HG03103 (cell line): ENCODE results near the gene FOXR2.

Experiments used
- ATAC-seq: cut with Tn5 transposase; IDR thresholded peaks from one replicate; pipeline ENCODE4 v1.9.1; 2021; ENCODE audit warnings: low read depth; ENCODE audit not compliant: unreplicated experiment

FOXR2 gene, protein sequence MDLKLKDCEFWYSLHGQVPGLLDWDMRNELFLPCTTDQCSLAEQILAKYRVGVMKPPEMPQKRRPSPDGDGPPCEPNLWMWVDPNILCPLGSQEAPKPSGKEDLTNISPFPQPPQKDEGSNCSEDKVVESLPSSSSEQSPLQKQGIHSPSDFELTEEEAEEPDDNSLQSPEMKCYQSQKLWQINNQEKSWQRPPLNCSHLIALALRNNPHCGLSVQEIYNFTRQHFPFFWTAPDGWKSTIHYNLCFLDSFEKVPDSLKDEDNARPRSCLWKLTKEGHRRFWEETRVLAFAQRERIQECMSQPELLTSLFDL

DNA sequence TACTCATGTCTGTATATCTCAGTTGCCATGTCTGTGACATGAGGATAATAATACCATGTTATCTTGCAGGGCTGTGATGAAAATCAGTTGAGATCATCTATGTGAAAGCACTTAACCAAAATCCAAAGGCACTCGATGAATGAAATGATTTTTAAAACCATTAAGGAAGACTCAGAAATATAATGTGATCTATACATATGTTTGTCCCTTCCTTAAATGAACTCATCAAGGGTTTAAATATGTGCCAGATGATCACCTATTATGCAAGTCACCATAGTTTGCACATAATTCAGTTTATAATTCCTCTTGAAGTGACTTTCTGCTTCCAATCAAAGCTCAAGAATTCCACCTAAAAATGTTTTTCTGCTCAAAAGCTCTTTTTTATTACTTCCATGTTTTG, at the start of gene FOXR2:
Gene FOXR2 (plus strand): TSS at position 301 of the 400 bp plus-strand sequence. CDS start 312 bp downstream, outside the sequence.
- no peak for ATAC-seq

DNA sequence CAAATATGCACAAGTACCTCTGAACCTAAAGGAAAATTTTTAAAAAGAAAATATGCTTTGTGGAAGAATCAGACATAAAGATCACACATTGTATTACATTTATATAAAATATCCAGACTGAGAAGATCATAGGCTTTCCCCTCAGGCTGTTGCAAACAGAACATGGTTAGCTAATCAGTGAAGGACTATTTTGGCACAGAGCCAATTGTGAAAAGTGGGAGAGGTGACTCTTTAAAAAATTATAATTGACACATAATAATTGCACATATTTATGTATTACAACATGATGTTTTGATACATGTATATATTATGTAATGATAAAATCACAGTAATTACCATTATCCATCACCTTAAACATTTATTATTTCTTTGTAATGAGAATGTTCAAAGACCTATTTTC, 44.1 kb upstream of the FOXR2 start:
- no peak for ATAC-seq

DNA sequence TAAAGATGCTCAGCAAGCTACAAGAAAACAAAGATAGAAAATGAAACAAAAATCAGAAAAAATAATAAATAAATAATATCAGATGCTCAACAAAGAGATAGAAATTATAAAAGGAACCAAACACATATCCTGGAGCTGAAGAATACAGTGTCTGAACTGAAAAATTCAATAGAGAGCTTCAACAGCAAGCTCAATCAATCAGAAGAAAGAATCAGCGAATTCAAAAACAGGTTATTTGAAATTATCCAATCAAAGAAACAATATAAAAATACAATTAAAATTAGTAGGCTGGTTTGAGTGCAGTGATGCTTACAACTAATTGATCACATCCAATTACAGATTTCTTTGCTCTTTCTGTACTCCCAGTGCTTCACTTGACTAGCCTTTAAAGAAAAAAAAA, 40.8 kb upstream of the FOXR2 start:
- ATAC-seq: no peak

DNA sequence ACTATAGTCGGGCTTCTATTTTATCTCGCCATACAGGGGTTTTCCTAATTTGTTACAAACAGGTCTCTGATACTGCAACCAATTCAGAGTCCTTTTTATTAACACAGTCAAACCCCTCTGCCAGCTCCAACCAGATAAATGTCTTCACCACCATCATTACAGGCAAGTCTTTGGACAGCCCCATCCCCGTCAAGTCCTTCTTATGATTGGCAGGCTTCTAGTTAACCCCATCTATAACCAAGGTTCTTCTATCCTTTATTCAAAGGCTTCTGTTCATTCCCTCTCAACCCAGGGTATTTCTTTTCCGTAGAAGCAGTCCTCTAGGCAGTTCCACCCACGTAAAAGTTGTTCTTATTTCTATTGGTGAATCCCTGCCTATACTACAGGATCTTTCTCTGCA, 29.9 kb upstream of the FOXR2 start:
- ATAC-seq: no peak

DNA sequence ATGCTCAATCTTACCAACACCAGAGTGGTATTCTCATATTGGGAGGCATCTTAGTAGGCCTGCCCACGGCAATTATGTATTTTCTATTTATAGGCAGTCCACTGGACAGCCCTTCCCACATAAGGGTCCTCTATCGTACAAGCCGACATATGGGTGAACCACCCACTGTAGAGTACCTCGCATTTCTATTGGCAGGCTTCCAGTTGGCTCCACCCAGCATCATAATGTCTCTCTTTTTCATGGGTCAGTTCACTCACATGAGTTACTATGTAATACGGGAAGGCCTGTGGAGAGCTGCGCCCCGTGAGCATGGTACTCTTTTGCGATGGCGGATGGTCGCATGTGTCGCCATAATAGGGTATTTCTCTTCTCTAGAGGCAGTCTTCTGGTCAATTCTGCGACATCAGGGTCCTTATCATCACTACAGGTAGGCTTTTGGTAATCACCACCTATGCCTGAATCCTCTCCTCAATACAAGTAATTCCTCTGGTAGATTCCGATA, 29.4 kb upstream of the FOXR2 start:
- no peak for ATAC-seq

DNA sequence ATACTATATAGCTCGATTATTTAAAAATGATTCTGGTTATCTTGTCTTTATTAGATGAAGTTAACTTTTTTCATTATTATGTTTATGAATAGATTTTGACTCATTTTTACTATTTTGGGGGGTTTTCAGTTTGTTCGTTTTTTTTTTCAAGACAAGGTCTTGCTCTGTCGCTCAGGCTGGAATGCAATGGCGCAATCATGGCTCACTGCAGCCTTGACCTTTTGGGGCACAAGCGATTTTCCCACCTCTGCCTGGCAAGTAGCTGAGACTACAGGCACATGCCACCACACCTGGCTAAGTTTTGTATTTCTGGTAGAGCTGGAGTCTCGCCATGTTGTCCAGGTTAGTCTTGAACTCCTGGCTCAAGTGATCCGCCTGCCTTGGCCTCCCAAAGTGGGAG, 24.9 kb upstream of the FOXR2 start:
- ATAC-seq: no peak

DNA sequence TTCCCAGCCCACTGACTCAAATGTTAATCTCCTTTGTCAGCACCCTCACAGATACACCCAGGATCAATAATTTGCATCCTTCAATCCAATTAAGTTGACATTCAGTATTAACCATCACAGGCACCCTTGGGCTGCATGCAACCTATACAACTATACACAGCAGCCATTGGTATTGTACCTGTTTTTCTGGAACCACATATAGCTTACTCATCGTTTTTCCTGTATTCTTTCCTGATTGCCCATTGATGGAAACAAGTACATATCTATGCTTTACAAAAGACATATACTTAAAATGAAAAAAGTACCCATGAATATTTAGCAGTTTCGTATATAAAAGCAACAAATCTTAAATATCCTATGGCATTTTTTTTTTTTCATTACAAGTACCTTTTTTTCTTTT, 3.7 kb upstream of the FOXR2 start:
- ATAC-seq: no peak

DNA sequence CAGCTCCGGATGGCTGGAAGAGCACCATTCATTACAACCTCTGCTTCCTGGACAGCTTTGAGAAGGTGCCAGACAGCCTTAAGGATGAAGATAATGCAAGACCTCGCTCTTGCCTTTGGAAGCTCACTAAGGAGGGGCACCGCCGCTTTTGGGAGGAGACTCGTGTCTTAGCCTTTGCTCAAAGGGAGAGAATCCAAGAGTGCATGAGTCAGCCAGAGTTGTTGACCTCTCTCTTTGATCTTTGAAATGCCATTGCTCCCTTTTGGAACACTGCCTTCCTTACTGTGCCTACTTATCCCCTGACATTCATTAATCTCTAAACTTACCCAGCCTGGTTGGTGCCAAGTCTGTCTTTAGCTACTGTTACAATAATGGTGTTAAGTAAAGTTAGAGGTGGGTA, 1.2 kb downstream of the FOXR2 start:
- ATAC-seq: no peak

DNA sequence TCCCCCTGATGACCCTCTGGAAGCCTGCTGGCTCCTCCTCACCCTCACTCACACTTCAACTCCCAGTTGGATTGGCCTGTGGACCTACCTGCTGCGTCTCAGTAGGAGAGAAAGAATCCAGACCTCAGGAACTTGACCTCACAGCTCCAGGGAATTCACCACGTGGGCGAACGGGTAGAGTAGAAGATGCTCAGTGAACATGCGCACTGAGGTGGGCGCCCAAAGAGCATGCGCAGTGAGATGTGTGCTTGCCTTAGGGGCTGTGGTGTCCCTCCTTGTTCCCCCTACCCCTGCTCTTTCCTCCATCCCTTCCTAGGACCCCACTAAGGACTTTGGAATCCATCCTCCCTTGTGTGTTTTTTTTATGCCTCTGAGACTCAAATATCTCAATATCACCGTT, 12.9 kb downstream of the FOXR2 start:
- ATAC-seq: no peak

DNA sequence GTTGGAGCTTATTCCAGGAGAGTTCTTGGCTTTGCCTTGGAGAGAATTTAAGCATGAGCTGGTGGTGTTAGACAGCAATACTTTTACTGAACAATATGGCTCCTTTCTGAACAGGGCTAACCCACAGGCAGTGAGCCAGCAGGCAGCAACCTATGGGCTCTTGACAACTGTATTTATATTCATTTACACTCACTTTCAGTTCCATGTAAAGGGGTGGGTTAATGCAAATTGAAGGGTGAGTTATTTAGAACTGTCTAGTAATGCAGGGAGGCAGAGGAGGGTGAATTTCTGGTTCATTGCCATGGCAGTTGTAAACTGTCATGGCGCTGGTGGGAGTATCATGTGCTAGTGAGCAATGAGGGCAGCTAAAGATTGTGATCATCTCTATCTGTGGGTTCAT, 15.7 kb downstream of the FOXR2 start:
- no peak for ATAC-seq

DNA sequence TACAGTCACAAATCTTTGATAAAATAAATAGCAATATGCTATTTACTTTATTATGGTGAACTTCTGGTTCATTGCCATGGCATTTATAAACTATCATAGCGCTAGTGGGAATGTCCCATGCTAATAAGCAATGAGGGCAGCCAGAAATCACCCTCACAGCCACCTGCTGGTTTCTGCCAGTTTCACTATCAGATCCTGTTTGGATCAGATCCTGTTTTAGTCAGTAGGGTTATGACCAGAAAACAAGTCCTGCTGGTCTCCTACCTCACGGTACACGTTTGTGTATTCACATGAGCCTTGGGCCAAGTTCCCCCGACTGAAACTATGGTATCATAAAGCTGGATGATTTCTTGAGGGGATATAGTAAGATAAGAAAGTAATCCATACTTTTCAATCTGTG, 17.7 kb downstream of the FOXR2 start:
- ATAC-seq: peak; percentile 60

DNA sequence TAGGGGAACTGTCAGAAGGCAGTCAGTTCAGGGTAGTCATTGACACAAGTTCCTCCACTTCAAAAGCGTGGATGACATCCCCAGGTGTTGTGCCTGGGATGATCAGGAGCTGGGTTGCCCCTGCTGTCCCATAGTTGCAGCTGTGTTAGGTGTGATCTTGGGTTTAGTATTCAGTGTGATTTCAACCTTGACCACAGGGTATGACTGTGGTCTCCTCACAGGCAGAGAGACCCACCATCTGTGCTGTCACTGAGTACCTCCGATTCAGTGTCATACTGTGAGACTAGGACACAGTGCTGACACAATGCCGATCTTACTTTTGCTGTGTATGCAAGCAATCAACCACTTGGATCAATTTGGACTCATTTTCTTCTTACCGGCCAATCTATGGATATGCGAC, 25.2 kb downstream of the FOXR2 start:
- ATAC-seq: no peak

DNA sequence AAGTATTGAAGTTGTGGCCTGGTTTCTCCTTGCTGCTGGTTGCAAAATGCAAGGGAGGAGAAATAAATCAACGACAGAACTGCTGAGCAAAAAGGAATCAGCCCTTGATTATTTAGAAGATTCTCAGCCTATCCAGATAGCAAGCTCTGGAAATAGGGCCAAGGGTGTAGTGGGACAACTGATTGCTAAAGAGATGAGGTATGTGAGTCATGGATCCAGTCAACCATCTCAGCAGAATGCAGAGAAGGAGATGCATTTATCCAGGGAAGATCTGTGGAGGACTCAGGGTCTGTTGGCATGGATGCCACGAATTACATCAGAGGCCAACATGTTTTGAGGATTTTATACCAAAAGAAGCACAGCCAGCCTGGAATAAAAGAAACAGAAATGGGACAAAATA, 36.7 kb downstream of the FOXR2 start:
- ATAC-seq: no peak

DNA sequence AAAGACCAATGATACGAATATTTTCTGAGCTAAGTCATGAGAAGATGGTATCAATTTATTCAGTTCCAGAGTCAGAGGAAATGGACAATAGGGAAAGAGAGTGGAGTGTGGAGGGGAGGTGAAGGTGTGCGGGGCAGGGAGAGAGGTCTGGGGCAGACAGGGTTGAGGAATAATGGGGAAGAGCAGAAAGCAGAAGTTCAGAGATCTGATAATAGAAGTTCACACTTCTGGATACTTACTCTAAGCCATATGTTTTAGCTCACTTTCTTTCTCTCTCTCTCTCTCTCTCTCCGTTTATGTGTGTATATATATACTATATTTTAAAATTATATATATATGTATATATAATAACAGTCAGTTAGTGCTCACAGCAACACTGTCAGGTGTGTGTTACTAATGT, 40.4 kb downstream of the FOXR2 start:
- no peak for ATAC-seq

DNA sequence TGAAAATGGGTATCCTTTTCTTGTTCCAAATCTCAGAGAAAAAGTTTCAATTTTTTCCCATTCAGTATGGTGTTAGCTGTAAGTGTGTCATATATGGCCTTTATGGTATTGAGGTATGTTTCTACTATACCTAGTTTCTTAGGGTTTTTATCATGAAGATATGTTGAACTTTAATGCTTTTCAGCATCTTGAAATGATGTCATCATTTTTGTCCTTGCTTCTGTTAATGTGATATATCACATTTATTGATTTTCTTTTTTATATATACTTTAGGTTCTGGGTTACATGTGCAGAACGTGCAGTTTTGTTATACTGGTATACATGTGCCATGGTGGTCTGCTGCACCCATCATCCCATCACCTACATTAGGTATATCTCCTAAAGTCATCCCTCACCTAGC, 44.9 kb downstream of the FOXR2 start:
- no peak for ATAC-seq
